ENCODE measurements around the gene DNAJB12. TPM values are rescaled to one million over a fixed set of nuclear protein-coding genes. Genes with fewer than 3 reads are reported as not detected.

DNAJB12 gene
- total RNA-seq, 3 donors from 2014 or later (not counting 1 experiment from before 2014, with no cell fraction given), result 47.3 to 54.2 (median 48.7) TPM

DNA sequence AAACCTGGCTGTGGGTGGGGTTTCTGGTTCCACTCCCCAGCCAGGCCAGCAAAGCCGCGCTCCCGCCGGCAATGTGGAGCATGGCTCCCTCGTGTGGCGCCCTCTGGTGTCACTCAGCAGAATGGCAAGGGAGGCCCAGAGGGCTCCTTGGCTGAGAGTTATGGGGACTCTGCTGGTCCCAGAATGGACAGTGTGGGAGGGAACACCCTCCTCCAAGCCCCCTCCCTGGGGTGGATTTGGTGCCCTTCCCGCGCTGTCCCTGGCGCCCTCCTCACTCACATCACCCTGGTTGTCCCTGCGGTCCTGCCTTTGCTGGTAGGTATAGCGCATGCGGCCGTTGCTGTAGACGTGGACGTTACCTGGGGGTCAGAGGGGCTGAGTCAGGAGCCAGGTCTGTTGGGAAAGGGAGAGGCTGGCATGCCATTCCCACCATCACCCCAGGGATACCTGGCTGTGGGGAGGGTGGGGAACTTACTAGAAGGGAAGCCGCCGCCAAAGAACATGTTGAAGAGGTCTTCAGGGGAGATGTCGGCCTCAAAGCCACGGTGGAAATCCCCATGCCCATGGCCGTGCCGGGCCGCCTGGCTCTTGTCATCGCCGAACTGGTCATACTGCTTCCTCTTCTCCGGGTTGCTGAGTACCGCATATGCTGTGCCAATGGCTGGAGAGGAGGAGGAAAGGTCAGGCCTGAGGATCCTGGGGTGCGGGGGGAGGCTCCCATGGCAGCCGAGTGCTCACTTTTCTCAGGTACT, 14.0 kb downstream of the DNAJB12 start:
- Mint-ChIP-seq H3K36me3 (no peaks in the 10 kb centered on the region), H3K4me3 (no peak overlapping the region), H3K27me3 (ENCODE audit: low read depth in 2 of 2) (no peaks in the 10 kb centered on the region), H3K27ac (peak overlapping the region in 1 of 2 donors; percentile 46), H3K4me1 (peaks cover 15 to 31% of the 10 kb centered on the region in 2 donors), H3K9me3 (no peaks in the 10 kb centered on the region)
- WGBS (ENCODE audit: insufficient coverage), result 46% methylated on average over 23 of the region's 28 CpGs
- peak; percentile 69 to 83 (median 70) for ATAC-seq
- Histone ChIP-seq H3K27me3 (ENCODE audit: control insufficient read depth, insufficient read depth, low read length) (no peaks in the 10 kb centered on the region), H3K9me3 (ENCODE audit: control insufficient read depth, insufficient read depth, low read length) (no peaks in the 10 kb centered on the region), H3K36me3 (ENCODE audit: control insufficient read depth, insufficient read depth, low read length) (peaks cover 38% of the 10 kb centered on the region), H3K4me3 (ENCODE audit: low read length) (no peak overlapping the region), H3K4me1 (ENCODE audit: control insufficient read depth, insufficient read depth, low read length) (peaks cover 44% of the 10 kb centered on the region), H3K27ac (ENCODE audit: low read length) (no peak overlapping the region)
- intact Hi-C loops (cut with micrococcal nuclease), result loop anchor here (1.0 to 2.0 kb wide), 2 partner anchors 214 to 444 kb away; no protein-coding TSS in a partner anchor
- peak; percentile 80 to 88 for DNase-seq
- TF ChIP-seq, protein P1, sequence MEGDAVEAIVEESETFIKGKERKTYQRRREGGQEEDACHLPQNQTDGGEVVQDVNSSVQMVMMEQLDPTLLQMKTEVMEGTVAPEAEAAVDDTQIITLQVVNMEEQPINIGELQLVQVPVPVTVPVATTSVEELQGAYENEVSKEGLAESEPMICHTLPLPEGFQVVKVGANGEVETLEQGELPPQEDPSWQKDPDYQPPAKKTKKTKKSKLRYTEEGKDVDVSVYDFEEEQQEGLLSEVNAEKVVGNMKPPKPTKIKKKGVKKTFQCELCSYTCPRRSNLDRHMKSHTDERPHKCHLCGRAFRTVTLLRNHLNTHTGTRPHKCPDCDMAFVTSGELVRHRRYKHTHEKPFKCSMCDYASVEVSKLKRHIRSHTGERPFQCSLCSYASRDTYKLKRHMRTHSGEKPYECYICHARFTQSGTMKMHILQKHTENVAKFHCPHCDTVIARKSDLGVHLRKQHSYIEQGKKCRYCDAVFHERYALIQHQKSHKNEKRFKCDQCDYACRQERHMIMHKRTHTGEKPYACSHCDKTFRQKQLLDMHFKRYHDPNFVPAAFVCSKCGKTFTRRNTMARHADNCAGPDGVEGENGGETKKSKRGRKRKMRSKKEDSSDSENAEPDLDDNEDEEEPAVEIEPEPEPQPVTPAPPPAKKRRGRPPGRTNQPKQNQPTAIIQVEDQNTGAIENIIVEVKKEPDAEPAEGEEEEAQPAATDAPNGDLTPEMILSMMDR (IDR thresholded peaks at IDR 0.05), result peak; percentile 99

DNA sequence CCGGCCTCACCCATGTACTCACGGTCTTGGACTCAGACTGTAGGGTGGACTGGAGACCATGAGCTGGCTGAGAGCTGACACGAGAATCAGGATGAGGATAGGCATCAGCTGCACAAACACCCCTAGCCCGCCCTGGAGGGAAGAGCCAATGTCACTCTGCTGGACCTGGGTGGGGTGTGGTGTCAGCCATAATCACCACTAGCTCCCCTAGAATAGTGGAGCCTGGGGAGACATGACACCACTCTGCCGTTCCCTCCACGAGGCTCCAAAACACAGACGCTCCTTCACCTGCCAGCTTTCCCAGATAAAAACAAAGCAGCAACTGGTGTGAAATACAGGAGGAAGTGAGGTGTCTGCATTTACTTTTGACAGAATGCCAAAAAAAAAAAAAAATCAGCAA, 16.5 kb downstream of the DNAJB12 start:
- WGBS (ENCODE audit: insufficient coverage), result 99% methylated on average over 6 of the region's 7 CpGs
- H3K27ac Mint-ChIP-seq, result peak overlapping the region in 1 of 2 donors; percentile 23
- peaks cover 40 to 48% of the 10 kb centered on the region in 2 donors for H3K4me1 Mint-ChIP-seq
- peaks cover 57% of the 10 kb centered on the region for H3K4me1 ChIP-seq (ENCODE audit: control insufficient read depth, insufficient read depth, low read length)
- no peak overlapping the region for H3K4me3 Mint-ChIP-seq
- peaks cover 31% of the 10 kb centered on the region for H3K36me3 ChIP-seq (ENCODE audit: control insufficient read depth, insufficient read depth, low read length)
- H3K9me3 Mint-ChIP-seq, result no peaks in the 10 kb centered on the region
- ATAC-seq (no peak), DNase-seq (no peak)
- no peak overlapping the region for H3K27ac ChIP-seq (ENCODE audit: low read length)
- H3K36me3 Mint-ChIP-seq, result no peaks in the 10 kb centered on the region
- no peaks in the 10 kb centered on the region for H3K9me3 ChIP-seq (ENCODE audit: control insufficient read depth, insufficient read depth, low read length)
- H3K27me3 Mint-ChIP-seq (ENCODE audit: low read depth in 2 of 2), result no peaks in the 10 kb centered on the region
- intact Hi-C loops (cut with micrococcal nuclease), result no loop called here
- no peak overlapping the region for H3K4me3 ChIP-seq (ENCODE audit: low read length)
- no peaks in the 10 kb centered on the region for H3K27me3 ChIP-seq (ENCODE audit: control insufficient read depth, insufficient read depth, low read length)
- TF ChIP-seq, protein P1 (IDR thresholded peaks at IDR 0.05), result no peak

DNA sequence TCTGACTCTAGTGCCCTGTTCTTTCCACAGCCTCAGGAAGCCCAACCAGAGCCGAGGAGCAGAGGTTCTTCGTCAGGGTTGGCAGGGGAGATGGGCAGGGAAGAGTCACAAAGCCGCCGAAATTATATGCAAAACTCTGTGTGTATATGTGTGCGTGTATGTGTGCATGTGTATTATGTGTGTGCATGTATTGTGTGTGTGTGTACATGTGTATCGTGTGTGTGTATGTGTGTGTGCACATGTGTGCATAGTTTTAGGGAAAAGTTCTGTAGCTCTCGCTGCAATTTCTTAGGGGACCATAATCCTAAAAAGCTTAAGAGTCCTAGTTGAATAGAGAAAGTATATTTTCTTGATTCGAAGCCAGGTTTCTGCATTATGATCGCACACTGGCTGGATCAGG, 17.0 kb downstream of the DNAJB12 start:
- TF ChIP-seq, protein P1 (IDR thresholded peaks at IDR 0.05), result no peak
- no peak overlapping the region for H3K4me3 Mint-ChIP-seq
- no peaks in the 10 kb centered on the region for H3K36me3 Mint-ChIP-seq
- H3K4me3 ChIP-seq (ENCODE audit: low read length), result no peak overlapping the region
- H3K9me3 ChIP-seq (ENCODE audit: control insufficient read depth, insufficient read depth, low read length), result no peaks in the 10 kb centered on the region
- no peaks in the 10 kb centered on the region for H3K27me3 ChIP-seq (ENCODE audit: control insufficient read depth, insufficient read depth, low read length)
- H3K9me3 Mint-ChIP-seq, result no peaks in the 10 kb centered on the region
- DNase-seq (no peak), ATAC-seq (no peak)
- intact Hi-C loops (cut with micrococcal nuclease), result loop anchor here (1.0 kb wide), 1 partner anchor 205 kb away; no protein-coding TSS in a partner anchor
- peaks cover 28% of the 10 kb centered on the region for H3K36me3 ChIP-seq (ENCODE audit: control insufficient read depth, insufficient read depth, low read length)
- H3K27ac Mint-ChIP-seq, result peak overlapping the region in 1 of 2 donors; percentile 23
- no peak overlapping the region for H3K27ac ChIP-seq (ENCODE audit: low read length)
- 95% methylated on average over 9 of the region's 9 CpGs for WGBS (ENCODE audit: insufficient coverage)
- H3K27me3 Mint-ChIP-seq (ENCODE audit: low read depth in 2 of 2), result no peaks in the 10 kb centered on the region
- peaks cover 45 to 52% of the 10 kb centered on the region in 2 donors for H3K4me1 Mint-ChIP-seq
- H3K4me1 ChIP-seq (ENCODE audit: control insufficient read depth, insufficient read depth, low read length), result peaks cover 62% of the 10 kb centered on the region
